K562 (cell line): ENCODE measurements around the gene PSPC1. TPM values are rescaled to one million over a fixed set of nuclear protein-coding genes. Genes with fewer than 3 reads are reported as not detected.

Experiments used
- ATAC-seq: fragments of 200-7000 bp; cut with Tn5 transposase; 3 replicates; pipeline ENCODE4 v1.9.1; 2020; ENCODE audit warnings: moderate library complexity
- BruUV-seq: library from RNA; stranded (reverse); fragments of 400-500 nt; replicated peaks from 2 replicates; lab custom pipeline; 2021; lab: Mats Ljungman, UMichigan
- CTCF ChIA-PET: fragments of 300-600 bp; formaldehyde crosslinking; extraction: SDS; loops from one replicate; lab custom pipeline; 2021; ENCODE audit warnings: low intra/inter-chr PET ratio; lab: Yijun Ruan, JAX
- POLR2A ChIA-PET: fragments of 300-600, 350-650 bp; sonication (Branson Sonifier 250); formaldehyde crosslinking; extraction: SDS; loops from one replicate; lab custom pipeline; 2021; ENCODE audit warnings: antibody characterized with exemption, inconsistent platforms; lab: Yijun Ruan, JAX
- DNase-seq, 4 experiments: peaks; one replicate each; pipeline versions ENCODE4 v3.0.0 to v3.0.0-alpha.2; 2011 to 2018; ENCODE audit warnings: low spot score in 3 of 4, mixed read lengths in 3 of 4; ENCODE audit errors: extremely low read depth in 1 of 4
- FAIRE-seq: peaks from 2 replicates; lab custom pipeline; 2011; peaks lifted over from hg19 to GRCh38; lab: Jason Lieb, UNC
- H2AFZ ChIP-seq: 2 replicates; pipeline ENCODE4 v1.6.0; 2011; ENCODE audit warnings: low read depth, low read length, control low read depth, inconsistent platforms
- H3K27ac ChIP-seq: fragments of 200-600 bp; 3 replicates; pipeline ENCODE4 v1.8.0; 2011; ENCODE audit warnings: low read depth, mild to moderate bottlenecking, control low read depth, inconsistent platforms, low read length, moderate library complexity, mixed read lengths; ENCODE audit errors: extremely low read depth
- H3K27me3 ChIP-seq, 2 experiments: fragments of 300-600 bp in 1 of 2; 2 replicates in 1 of 2; 3 replicates in 1 of 2; pipeline versions ENCODE4 v1.6.0 to v1.8.0; 2011; ENCODE audit warnings: inconsistent platforms in 2 of 2, low read length in 2 of 2, mild to moderate bottlenecking in 1 of 2, mixed read lengths in 1 of 2, moderate library complexity in 1 of 2; ENCODE audit not compliant: control insufficient read depth in 2 of 2, insufficient read depth in 2 of 2
- H3K36me3 ChIP-seq: fragments of 300-600 bp; 3 replicates; pipeline ENCODE4 v1.8.0; 2011; ENCODE audit warnings: mild to moderate bottlenecking, low read length, inconsistent platforms; ENCODE audit not compliant: control insufficient read depth, insufficient read depth
- H3K4me1 ChIP-seq, 2 experiments: fragments of 200-600 bp in 1 of 2; replicated peaks in 1 of 2; 2 replicates in 1 of 2; 3 replicates in 1 of 2; pipeline versions ENCODE4 v1.5.1 to v1.8.0; 2011; ENCODE audit warnings: inconsistent platforms in 2 of 2, low read length in 2 of 2, mild to moderate bottlenecking in 1 of 2, mixed read lengths in 1 of 2, moderate library complexity in 1 of 2; ENCODE audit not compliant: control insufficient read depth in 2 of 2, insufficient read depth in 2 of 2
- H3K4me2 ChIP-seq: 2 replicates; pipeline ENCODE4 v1.6.1; 2011; ENCODE audit warnings: low read length, control low read depth, inconsistent platforms, mixed read lengths; ENCODE audit not compliant: insufficient read depth
- H3K4me3 ChIP-seq: fragments of 200-600 bp; sonication (generic), shearing (Covaris generic); 2 replicates; pipeline ENCODE4 v1.5.1; 2016; ENCODE audit warnings: control low read depth, inconsistent platforms
- H3K79me2 ChIP-seq: fragments of 200-600 bp; 3 replicates; pipeline ENCODE4 v1.8.0; 2011; ENCODE audit warnings: low read length, inconsistent platforms; ENCODE audit not compliant: control insufficient read depth, insufficient read depth
- H3K9ac ChIP-seq, 2 experiments: 2 replicates each; pipeline versions ENCODE4 v1.6.0 to v1.6.1; 2011; ENCODE audit warnings: low read depth in 2 of 2, low read length in 2 of 2, control low read depth in 1 of 2, inconsistent platforms in 1 of 2, mild to moderate bottlenecking in 1 of 2, mixed read lengths in 1 of 2; ENCODE audit not compliant: insufficient read depth in 1 of 2
- H3K9me1 ChIP-seq: one replicate; pipeline ENCODE4 v1.6.0; 2011; ENCODE audit warnings: inconsistent platforms, mild to moderate bottlenecking, low read length, moderate library complexity; ENCODE audit not compliant: control insufficient read depth, insufficient read depth
- H3K9me3 ChIP-seq: replicated peaks from 2 replicates; pipeline ENCODE4 v1.5.1; 2011; ENCODE audit warnings: low read depth, low read length, inconsistent platforms; ENCODE audit not compliant: control insufficient read depth, insufficient read depth
- H4K20me1 ChIP-seq: replicated peaks from 2 replicates; pipeline ENCODE4 v1.6.1; 2011; ENCODE audit warnings: low read length, inconsistent platforms, mixed read lengths; ENCODE audit not compliant: control insufficient read depth, insufficient read depth
- HMGXB4 ChIP-seq: sonication (generic); formaldehyde crosslinking; IDR thresholded peaks from 2 replicates; pipeline ENCODE4 v1.8.1; 2023; ENCODE audit warnings: mild to moderate bottlenecking, missing genetic modification reagents
- POLR3G ChIP-seq: IDR thresholded peaks from 2 replicates; pipeline ENCODE4 v1.6.1; 2011; ENCODE audit not compliant: insufficient read length, insufficient replicate concordance; ENCODE audit errors: extremely low read depth
- PTRF ChIP-seq: fragments of 450-650 bp; IDR thresholded peaks from 2 replicates; pipeline ENCODE4 v1.6.1; 2016; ENCODE audit warnings: mild to moderate bottlenecking, missing genetic modification characterization, missing compliant biosample characterization
- ZNF324 ChIP-seq: fragments of 250-450 bp; sonication (Bioruptor Pico); IDR thresholded peaks from 2 replicates; pipeline ENCODE4 v1.4.0; 2020; ENCODE audit warnings: mild to moderate bottlenecking
- WGBS: fragments of 100-300 bp; shearing (Covaris generic); methylation state at CpG from one replicate; pipeline ENCODE4 v1.1.6; 2016; ENCODE audit warnings: low coverage, mixed read lengths; ENCODE audit not compliant: insufficient coverage; ENCODE audit errors: missing lambda C conversion rate; 5-methylcytosine and 5-hydroxymethylcytosine counted together
- in situ Hi-C: fragments of 300-500 bp; cut with MboI; formaldehyde crosslinking; loops from 4 replicates; pipeline ENCODE4 v1.15.0; 2018; ENCODE audit warnings: inconsistent platforms, mixed read lengths
- intact Hi-C: fragments of 100-400 bp; cut with micrococcal nuclease; formaldehyde crosslinking; loops from 2 replicates; pipeline ENCODE4 v1.14.2; 2022
- polyA plus RNA-seq, 8 experiments: library from polyadenylated mRNA; depleted of rRNA in 4 of 8; stranded (reverse) in 5 of 8; unstranded in 3 of 8; fragments of >200 nt; fragmentation: Nextera tagmentation in 2 of 8; fragmentation: Illumina TruSeq in 1 of 8; extraction: Ambion mirVana in 2 of 8; extraction: Trizol in 1 of 8; gene quantifications; 2 replicates each; pipeline versions ENCODE4 v1.2.1 to v1.2.3, GENCODE V29; 2011 to 2014; ENCODE audit warnings: inconsistent platforms in 1 of 8, missing spikeins in 1 of 8
- total RNA-seq, 7 experiments: library from RNA; depleted of rRNA in 6 of 7; stranded (reverse); fragments of >200 nt in 6 of 7; fragmentation: Illumina TruSeq in 2 of 7; extraction: Trizol in 2 of 7; gene quantifications; 2 replicates each; pipeline versions ENCODE4 v1.2.1 to v1.2.3, GENCODE V29; 2011 to 2021; ENCODE audit warnings: low replicate concordance in 1 of 7
- TF ChIP-seq, protein P1 (sequence below): sonication (generic); formaldehyde crosslinking; IDR thresholded peaks from 2 replicates; pipeline ENCODE4 v1.5.0; 2020; ENCODE audit warnings: missing genetic modification reagents

PSPC1 gene
- total and polyA plus RNA-seq, 9 of the 15 experiments (the other 6 are each of a cell fraction or from before 2014, with no cell fraction given), result 8.6 to 60.4 (median 42.4) TPM

DNA sequence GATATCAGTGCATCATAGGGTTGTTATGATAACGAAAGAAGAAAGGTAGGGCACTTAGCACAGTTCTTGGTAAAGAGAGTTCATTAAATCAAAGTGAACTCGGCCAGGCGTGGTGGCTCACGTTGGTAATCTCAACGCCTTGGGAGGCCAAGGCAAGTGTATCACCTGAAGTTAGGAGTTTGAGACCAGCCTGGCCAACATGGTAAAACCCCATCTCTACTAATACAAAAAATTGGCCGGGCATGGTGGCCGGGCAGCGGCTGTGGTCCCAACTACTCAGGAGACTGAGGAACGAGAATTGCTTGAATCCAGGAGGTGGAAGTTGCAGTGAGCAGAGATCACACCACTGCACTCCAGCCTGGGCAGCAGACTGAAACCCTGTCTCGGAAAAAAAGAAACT is 19.1 kb downstream of the PSPC1 start:
- Histone ChIP-seq H3K4me1 (no peaks in the 10 kb centered on the region), H3K9ac (no peak overlapping the region), H3K9me1 (no peaks in the 10 kb centered on the region), H4K20me1 (0 out of 2 replicates have a peak, but pooled peaks cover 3% of the 10 kb centered on the region), H3K27me3 (no peaks in the 10 kb centered on the region), H3K9me3 (no peaks in the 10 kb centered on the region), H2AFZ (no peak overlapping the region), H3K4me2 (no peak overlapping the region), H3K79me2 (peaks cover 92% of the 10 kb centered on the region), H3K36me3 (peaks cover 59% of the 10 kb centered on the region; the same call in 2 of the 3 replicates), H3K4me3 (no peak overlapping the region), H3K27ac (no peak overlapping the region)
- DNase-seq (no peak), ATAC-seq (no peak), FAIRE-seq (no peak)
- TF ChIP-seq PTRF (no peak), HMGXB4 (CRISPR knock-in tag) (no peak), POLR3G (no peak), ZNF324 (CRISPR knock-in tag) (no peak)
- TF ChIP-seq, protein P1, sequence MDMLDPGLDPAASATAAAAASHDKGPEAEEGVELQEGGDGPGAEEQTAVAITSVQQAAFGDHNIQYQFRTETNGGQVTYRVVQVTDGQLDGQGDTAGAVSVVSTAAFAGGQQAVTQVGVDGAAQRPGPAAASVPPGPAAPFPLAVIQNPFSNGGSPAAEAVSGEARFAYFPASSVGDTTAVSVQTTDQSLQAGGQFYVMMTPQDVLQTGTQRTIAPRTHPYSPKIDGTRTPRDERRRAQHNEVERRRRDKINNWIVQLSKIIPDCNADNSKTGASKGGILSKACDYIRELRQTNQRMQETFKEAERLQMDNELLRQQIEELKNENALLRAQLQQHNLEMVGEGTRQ, result no peak
- POLR2A ChIA-PET, result no interaction called here
- WGBS, result 94% methylated on average over 7 of the region's 10 CpGs
- in situ Hi-C loops, result no loop called here
- CTCF ChIA-PET, result no interaction called here
- intact Hi-C loops, result no loop called here
- no TSS peak for BruUV-seq
